ENCODE results near the gene CPED1.

Gene CPED1

DNA sequence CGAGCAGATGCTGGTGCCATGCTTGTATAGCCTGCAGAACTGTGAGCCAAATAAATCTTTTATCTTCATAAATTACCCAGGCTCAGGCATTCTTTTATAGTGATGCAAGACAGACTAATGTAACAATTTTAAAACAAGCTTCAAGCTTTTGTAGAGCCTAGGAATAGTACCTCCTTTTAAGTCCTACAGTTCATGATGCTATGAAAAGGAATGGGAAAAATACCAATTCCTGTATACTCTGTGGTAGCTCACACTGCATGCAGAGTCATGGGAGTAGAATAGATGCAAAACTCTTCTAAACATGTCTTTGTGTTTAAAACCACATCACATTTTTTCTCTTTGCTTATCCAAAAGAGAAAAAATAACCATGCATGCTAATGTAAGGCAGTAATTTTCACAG is 273.7 kb downstream of the CPED1 start:
- H3K27ac ChIP-seq, result no peak overlapping the region
- TF ChIP-seq, protein P1, sequence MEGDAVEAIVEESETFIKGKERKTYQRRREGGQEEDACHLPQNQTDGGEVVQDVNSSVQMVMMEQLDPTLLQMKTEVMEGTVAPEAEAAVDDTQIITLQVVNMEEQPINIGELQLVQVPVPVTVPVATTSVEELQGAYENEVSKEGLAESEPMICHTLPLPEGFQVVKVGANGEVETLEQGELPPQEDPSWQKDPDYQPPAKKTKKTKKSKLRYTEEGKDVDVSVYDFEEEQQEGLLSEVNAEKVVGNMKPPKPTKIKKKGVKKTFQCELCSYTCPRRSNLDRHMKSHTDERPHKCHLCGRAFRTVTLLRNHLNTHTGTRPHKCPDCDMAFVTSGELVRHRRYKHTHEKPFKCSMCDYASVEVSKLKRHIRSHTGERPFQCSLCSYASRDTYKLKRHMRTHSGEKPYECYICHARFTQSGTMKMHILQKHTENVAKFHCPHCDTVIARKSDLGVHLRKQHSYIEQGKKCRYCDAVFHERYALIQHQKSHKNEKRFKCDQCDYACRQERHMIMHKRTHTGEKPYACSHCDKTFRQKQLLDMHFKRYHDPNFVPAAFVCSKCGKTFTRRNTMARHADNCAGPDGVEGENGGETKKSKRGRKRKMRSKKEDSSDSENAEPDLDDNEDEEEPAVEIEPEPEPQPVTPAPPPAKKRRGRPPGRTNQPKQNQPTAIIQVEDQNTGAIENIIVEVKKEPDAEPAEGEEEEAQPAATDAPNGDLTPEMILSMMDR (IDR thresholded peaks at IDR 0.05), result no peak
- TF ChIP-seq ZFX (IDR thresholded peaks at IDR 0.05; ENCODE audit: borderline replicate concordance), result no peak

DNA sequence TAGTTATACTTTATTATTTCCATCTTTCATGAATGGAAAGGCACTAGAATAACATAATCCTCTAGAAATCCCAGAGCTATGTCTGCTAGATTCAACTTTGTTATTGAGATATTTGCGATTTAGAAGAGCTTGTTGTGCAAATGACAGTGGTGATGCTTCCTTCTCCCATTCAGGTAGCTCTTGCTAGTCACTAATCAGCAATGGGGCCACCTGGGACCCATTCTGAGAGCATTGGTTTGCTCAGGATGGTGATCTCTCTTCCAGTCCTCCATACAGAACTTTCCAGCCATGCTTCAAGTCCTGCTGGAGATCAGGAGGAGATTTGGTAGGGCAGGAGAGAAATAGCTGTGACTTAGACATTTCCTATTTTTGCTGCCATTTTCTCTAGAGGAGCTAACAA is 274.5 kb downstream of the CPED1 start:
- TF ChIP-seq, protein P1 (IDR thresholded peaks at IDR 0.05), result no peak
- TF ChIP-seq ZFX (IDR thresholded peaks at IDR 0.05; ENCODE audit: borderline replicate concordance), result no peak

DNA sequence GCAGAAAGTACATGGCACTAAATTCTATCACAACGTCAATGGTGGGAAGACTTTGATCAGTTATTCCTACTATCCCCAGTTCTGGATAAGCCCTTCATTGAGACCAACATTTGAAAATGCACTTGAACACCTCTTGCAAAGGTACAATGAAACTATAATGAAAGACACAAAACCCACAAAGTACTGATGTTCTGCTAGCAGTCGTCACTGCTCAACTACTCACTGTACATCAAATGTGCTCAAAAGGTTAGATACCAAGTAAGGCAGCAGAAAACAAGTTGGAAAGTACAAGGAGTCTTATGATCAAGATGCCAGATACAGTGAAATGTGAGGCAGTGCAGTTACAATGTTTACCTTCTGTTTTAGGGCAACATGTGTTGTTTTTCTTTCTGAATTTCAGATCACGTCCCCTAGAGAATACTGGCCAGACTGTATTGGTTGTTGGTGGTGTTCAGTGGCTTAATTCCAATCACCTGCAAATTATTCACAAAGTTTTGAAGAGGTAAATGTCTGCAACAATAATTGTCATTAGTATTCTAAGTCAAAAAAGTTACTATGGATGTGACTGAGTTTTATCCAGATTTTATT is 277.9 kb downstream of the CPED1 start:
- H3K27ac ChIP-seq, result no peak overlapping the region
- TF ChIP-seq, protein P1 (IDR thresholded peaks at IDR 0.05), result no peak
- TF ChIP-seq ZFX (IDR thresholded peaks at IDR 0.05; ENCODE audit: borderline replicate concordance), result no peak

More for the DNA sequence above, 274.5 kb downstream of the CPED1 start:
- H3K27ac ChIP-seq, result no peak overlapping the region

DNA sequence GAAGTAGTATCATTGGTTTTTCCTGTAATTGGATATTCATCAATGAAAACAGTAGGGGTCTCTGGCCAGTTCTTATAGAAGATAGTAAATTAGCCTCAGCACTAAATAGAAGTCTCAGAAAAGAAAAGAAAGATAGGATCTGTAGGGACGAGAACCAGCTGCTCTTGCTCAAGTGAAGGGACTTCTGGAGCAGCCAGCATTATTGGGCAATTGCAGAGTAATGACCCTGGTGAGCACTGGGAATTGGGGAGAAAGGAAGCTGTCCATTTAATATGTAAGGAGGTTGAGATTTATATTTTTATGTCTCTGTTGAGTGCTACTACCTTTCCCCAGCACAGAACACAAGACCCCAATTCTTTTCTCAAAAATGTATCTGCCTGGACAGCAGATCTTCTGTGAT is 279.1 kb downstream of the CPED1 start:
- TF ChIP-seq, protein P1 (IDR thresholded peaks at IDR 0.05), result no peak
- TF ChIP-seq ZFX (IDR thresholded peaks at IDR 0.05; ENCODE audit: borderline replicate concordance), result no peak

DNA sequence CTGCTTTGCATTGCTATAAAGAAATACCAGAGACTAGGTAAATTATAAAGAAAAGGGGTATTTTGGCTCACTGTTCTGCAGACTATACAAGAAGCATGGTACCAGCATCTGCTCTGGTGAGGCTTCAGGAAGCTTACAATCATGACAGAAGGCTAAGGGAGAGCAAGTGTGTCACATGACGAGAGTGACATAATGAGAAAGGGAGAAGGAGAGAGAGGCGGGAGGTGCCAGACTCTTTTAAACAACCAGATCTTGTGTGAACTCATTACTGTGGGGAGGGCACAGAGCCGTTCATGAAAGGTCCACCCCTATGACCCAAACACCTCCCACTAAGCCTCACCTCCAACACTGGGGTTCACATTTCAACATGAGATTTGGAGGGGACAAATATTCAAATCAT is 281.3 kb downstream of the CPED1 start:
- TF ChIP-seq ZFX (IDR thresholded peaks at IDR 0.05; ENCODE audit: borderline replicate concordance), result no peak
- TF ChIP-seq, protein P1 (IDR thresholded peaks at IDR 0.05), result no peak
- no peak overlapping the region for H3K27ac ChIP-seq

More for the DNA sequence above, 279.1 kb downstream of the CPED1 start:
- no peak overlapping the region for H3K27ac ChIP-seq

DNA sequence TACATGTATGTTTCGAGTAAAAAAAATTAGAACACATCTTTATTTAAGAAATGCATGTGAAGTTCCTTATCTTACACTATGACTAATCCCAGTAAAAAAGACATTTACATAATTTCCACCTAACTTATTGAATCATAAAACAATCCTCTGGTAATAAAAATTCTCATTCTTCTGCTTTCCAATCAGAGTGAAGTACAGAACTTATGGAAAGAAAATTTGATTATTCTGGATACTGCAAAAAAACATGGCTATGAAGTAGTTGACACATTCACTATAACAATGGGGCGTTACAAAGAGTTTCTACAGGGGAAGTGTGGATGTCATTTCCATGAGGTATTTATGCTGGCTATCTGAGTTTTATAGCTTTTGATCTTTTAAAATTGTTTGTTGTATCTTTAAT is 282.6 kb downstream of the CPED1 start:
- TF ChIP-seq, protein P1 (IDR thresholded peaks at IDR 0.05), result no peak
- no peak for TF ChIP-seq ZFX (IDR thresholded peaks at IDR 0.05; ENCODE audit: borderline replicate concordance)
- no peak overlapping the region for H3K27ac ChIP-seq

DNA sequence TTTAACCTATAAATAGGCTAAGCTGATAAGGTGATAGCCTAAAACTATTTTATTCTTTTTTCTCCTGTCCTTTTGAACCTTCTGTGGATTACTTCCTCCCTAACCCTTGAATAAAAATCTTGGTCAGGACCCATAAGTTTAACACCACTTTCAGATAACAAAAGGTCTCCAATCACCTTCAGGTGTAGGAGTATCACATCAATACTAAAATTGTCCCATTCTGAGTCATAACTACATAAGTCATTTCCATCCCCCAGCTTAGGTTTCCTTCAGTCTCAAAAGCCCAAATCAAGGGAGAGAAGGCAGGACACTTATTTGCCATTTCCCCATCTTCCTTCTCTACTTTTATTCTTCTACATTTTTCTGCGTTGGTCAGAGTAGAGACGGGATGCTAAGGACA is 283.4 kb downstream of the CPED1 start:
- no peak overlapping the region for H3K27ac ChIP-seq
- TF ChIP-seq, protein P1 (IDR thresholded peaks at IDR 0.05), result no peak
- no peak for TF ChIP-seq ZFX (IDR thresholded peaks at IDR 0.05; ENCODE audit: borderline replicate concordance)

Measured in 22Rv1 (cell line).